ENCODE data around the gene NDE1.

Gene NDE1

DNA sequence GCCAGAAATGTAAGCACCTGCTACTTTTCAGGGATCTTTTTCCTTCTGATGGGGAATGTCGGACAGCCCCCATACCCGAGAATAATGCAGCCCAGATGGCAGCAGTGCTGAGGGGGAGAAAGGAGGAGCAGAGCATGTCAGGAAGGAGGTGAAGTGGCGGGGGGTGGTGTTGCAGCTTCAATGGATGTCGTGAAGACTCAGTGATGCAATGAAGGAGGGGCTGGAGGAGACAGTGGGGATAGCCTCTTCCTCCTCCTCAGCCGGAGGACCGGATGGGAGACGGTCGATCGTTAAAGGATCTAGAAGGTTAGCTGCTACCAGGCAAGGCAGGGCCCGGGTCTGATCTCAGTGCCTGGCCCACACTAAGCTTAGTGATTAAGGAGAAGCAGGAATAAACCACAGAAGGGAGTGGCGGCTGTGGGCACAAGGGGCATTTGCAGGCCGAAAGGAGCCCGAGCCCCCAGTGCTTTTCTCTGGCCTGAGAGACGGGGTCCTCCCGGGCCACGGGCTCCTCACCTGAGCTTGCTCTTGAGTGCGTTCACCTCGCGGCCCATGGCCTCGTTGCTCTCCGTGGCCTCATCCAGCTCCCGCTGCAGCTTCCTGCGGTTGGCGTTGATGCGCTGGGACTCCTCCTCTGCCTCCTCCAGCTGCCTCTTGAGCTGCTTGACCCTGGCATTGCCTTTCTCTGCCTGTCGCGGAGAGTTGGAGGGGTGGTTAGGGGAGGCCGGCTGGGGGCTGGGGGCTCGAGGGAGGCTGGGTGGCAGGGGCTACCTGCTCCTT lies 64.5 kb downstream of the NDE1 start:
- no peak for TF ChIP-seq POLR2A (IDR thresholded peaks at IDR 0.05; ENCODE audit: extremely low read depth, insufficient read length)
- TF ChIP-seq MAX (IDR thresholded peaks at IDR 0.05; ENCODE audit: low read depth, low read length): no peak
- TF ChIP-seq MYC (IDR thresholded peaks at IDR 0.05; ENCODE audit: low read depth, low read length): no peak
- no peak for TF ChIP-seq CTCF (IDR thresholded peaks at IDR 0.05; ENCODE audit: low read depth, low read length)
- no peak for DNase-seq (ENCODE audit: low read depth)
- no peak overlapping the region for H3K4me3 ChIP-seq (ENCODE audit: low read depth, low read length)

- TF ChIP-seq POLR2A (IDR thresholded peaks at IDR 0.05; ENCODE audit: extremely low read depth, insufficient read length) (no peak), MAX (IDR thresholded peaks at IDR 0.05; ENCODE audit: low read depth, low read length) (no peak), MYC (IDR thresholded peaks at IDR 0.05; ENCODE audit: low read depth, low read length) (no peak), CTCF (IDR thresholded peaks at IDR 0.05; ENCODE audit: low read depth, low read length) (no peak)
- DNase-seq (ENCODE audit: low read depth): no peak
- no peak overlapping the region for H3K4me3 ChIP-seq (ENCODE audit: low read depth, low read length)
These were observed 65.2 kb downstream of the NDE1 start for GRCh38 chr16:15715221-15715620.

DNA sequence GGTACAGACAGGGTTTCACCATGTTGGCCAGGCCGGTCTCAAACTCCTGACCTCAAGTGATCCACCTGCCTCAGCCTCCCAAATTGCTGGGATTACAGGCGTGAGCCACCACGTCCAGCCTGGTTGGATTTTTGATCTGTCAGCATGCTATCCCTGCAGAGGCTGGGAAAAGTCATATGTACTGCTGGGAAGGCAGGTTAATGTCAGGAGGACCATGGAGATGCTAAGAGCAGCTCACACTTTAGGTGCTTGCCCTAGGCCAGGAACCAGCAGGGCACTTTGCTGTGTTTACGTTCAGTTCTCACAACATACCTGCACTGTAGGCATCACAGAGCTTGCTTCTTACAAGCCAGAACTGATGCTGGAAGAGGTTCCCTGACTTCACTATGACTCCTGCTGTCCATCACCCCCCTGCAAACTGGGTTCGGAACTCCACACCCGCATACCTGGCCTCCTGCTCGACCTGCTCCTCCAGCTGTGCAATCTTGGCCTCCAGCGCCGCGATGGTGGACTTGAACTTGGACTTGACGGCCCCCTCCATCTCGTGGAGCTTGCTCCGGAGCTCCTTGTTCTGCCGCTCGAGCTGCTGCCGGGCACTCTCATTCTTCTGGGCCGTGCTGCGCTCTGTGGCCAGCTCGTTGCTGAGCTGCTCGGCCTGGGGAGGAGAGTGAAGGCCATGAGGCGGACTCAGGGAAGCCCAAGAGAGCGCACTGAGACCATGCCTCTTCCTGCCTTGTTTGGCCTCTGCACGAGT lies 66.8 kb downstream of the NDE1 start:
- no peak overlapping the region for H3K4me3 ChIP-seq (ENCODE audit: low read depth, low read length)
- no peak for DNase-seq (ENCODE audit: low read depth)
- TF ChIP-seq MYC (IDR thresholded peaks at IDR 0.05; ENCODE audit: low read depth, low read length): no peak
- TF ChIP-seq POLR2A (IDR thresholded peaks at IDR 0.05; ENCODE audit: extremely low read depth, insufficient read length): no peak
- no peak for TF ChIP-seq CTCF (IDR thresholded peaks at IDR 0.05; ENCODE audit: low read depth, low read length)
- TF ChIP-seq MAX (IDR thresholded peaks at IDR 0.05; ENCODE audit: low read depth, low read length): no peak

DNA sequence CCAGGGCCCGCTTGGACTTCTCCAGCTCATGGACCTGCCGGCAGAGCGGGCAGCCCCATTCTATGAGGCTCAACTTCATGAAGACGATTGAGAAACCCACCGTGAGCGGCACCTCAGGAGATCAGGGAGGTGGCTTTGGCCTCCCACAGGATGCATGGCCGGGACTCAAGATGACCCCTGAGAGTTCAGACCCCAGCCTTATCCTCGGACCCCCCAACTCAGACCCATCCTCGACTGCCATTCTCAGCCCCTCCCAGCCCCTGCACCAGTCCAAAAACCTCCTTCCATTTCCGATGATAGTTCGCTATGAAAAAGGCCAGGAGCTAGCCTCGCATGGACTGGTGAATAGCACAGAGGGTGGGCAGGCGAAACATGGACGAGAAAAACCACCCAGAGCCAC lies 71.0 kb downstream of the NDE1 start:
- DNase-seq (ENCODE audit: low read depth): no peak
- H3K4me3 ChIP-seq (ENCODE audit: low read depth, low read length): no peak overlapping the region
- TF ChIP-seq POLR2A (IDR thresholded peaks at IDR 0.05; ENCODE audit: extremely low read depth, insufficient read length): no peak
- TF ChIP-seq MAX (IDR thresholded peaks at IDR 0.05; ENCODE audit: low read depth, low read length): no peak
- no peak for TF ChIP-seq MYC (IDR thresholded peaks at IDR 0.05; ENCODE audit: low read depth, low read length)
- TF ChIP-seq CTCF (IDR thresholded peaks at IDR 0.05; ENCODE audit: low read depth, low read length): no peak

- DNase-seq (ENCODE audit: low read depth): no peak
- TF ChIP-seq MAX (IDR thresholded peaks at IDR 0.05; ENCODE audit: low read depth, low read length): no peak
- TF ChIP-seq POLR2A (IDR thresholded peaks at IDR 0.05; ENCODE audit: extremely low read depth, insufficient read length): no peak
- TF ChIP-seq MYC (IDR thresholded peaks at IDR 0.05; ENCODE audit: low read depth, low read length): no peak
- no peak for TF ChIP-seq CTCF (IDR thresholded peaks at IDR 0.05; ENCODE audit: low read depth, low read length)
- H3K4me3 ChIP-seq (ENCODE audit: low read depth, low read length): no peak overlapping the region
These were observed 73.8 kb downstream of the NDE1 start for GRCh38 chr16:15723808-15724207.
